SK-N-SH (cell line): ENCODE data around the gene EMX1. TPM values are rescaled to one million over a fixed set of nuclear protein-coding genes. Genes with fewer than 3 reads are reported as not detected.

Experiments used
- CTCF ChIA-PET: fragments of 300-600, 350-600 bp; formaldehyde crosslinking; extraction: SDS; loops from one replicate; lab custom pipeline; 2021; lab: Yijun Ruan, JAX
- POLR2A ChIA-PET: fragments of 350-600 bp; sonication (Branson Sonifier 250); formaldehyde crosslinking; extraction: SDS; loops from one replicate; lab custom pipeline; 2020; ENCODE audit warnings: antibody characterized with exemption, inconsistent platforms; lab: Yijun Ruan, JAX
- DNase-seq: peaks from one replicate; pipeline ENCODE4 v3.0.0; 2012
- H2AFZ ChIP-seq: fragments of 200-600 bp; sonication (generic); 2 replicates; pipeline ENCODE4 v1.8.1; 2016; ENCODE audit warnings: antibody characterized with exemption, mild to moderate bottlenecking, low read depth
- H3F3A ChIP-seq: fragments of 200-600 bp; sonication (generic); replicated peaks from 2 replicates; pipeline ENCODE3; 2016; ENCODE audit warnings: antibody characterized with exemption, mild to moderate bottlenecking; ENCODE audit not compliant: insufficient read depth
- H3K27ac ChIP-seq, 2 experiments: fragments of 200-500 bp in 1 of 2; fragments of 200-600 bp in 1 of 2; sonication (Bioruptor generic) in 1 of 2; sonication (generic), shearing (Covaris generic) in 1 of 2; 2 replicates each; pipeline versions ENCODE4 v1.5.1 to v1.6.1; 2014 to 2016; ENCODE audit warnings: low read depth in 2 of 2, inconsistent platforms in 1 of 2, low read length in 1 of 2, mild to moderate bottlenecking in 1 of 2, mixed read lengths in 1 of 2
- H3K27me3 ChIP-seq: fragments of 200-600 bp; sonication (generic), shearing (Covaris generic); 2 replicates; pipeline ENCODE4 v1.6.1; 2016; ENCODE audit warnings: mixed run types; ENCODE audit not compliant: insufficient read depth
- H3K36me3 ChIP-seq, 2 experiments: fragments of 200-500 bp in 1 of 2; fragments of 200-600 bp in 1 of 2; sonication (Bioruptor generic) in 1 of 2; sonication (generic) in 1 of 2; replicated peaks in 1 of 2; 2 replicates each; pipeline versions ENCODE3 to v1.5.1; 2014 to 2016; ENCODE audit warnings: low read length in 1 of 2, mild to moderate bottlenecking in 1 of 2; ENCODE audit not compliant: insufficient read depth in 2 of 2, control insufficient read depth in 1 of 2
- H3K4me1 ChIP-seq, 2 experiments: fragments of 200-500 bp in 1 of 2; fragments of 200-600 bp in 1 of 2; sonication (Bioruptor generic) in 1 of 2; sonication (generic), shearing (Covaris generic) in 1 of 2; 2 replicates each; pipeline versions ENCODE4 v1.5.1 to v1.6.1; 2014 to 2016; ENCODE audit warnings: low read depth in 1 of 2, low read length in 1 of 2, mixed run types in 1 of 2; ENCODE audit not compliant: insufficient read depth in 2 of 2, control insufficient read depth in 1 of 2
- H3K4me2 ChIP-seq: fragments of 200-600 bp; sonication (generic), shearing (Covaris generic); 2 replicates; pipeline ENCODE4 v1.6.1; 2017; ENCODE audit warnings: mixed run types
- H3K4me3 ChIP-seq, 2 experiments: fragments of 200-500 bp in 1 of 2; fragments of 200-600 bp in 1 of 2; sonication (Bioruptor generic) in 1 of 2; sonication (generic), shearing (Covaris generic) in 1 of 2; 2 replicates each; pipeline versions ENCODE4 v1.5.1 to v1.8.1; 2014 to 2016; ENCODE audit warnings: low read depth in 2 of 2, inconsistent platforms in 1 of 2, low read length in 1 of 2, mild to moderate bottlenecking in 1 of 2, mixed read lengths in 1 of 2, moderate library complexity in 1 of 2
- H3K79me2 ChIP-seq: fragments of 200-600 bp; sonication (generic); 2 replicates; pipeline ENCODE4 v1.8.1; 2017; ENCODE audit warnings: mild to moderate bottlenecking; ENCODE audit not compliant: insufficient read depth
- H3K9ac ChIP-seq: fragments of 200-600 bp; sonication (generic); 2 replicates; pipeline ENCODE4 v1.6.1; 2017; ENCODE audit warnings: mixed run types
- H3K9me2 ChIP-seq: fragments of 200-600 bp; sonication (generic); 2 replicates; pipeline ENCODE4 v1.6.1; 2017; ENCODE audit warnings: mixed run types
- H3K9me3 ChIP-seq: fragments of 200-600 bp; sonication (generic); 2 replicates; pipeline ENCODE4 v1.6.1; 2017; ENCODE audit warnings: mixed run types, mild to moderate bottlenecking, moderate library complexity
- H4K20me1 ChIP-seq: fragments of 200-600 bp; sonication (generic); 2 replicates; pipeline ENCODE4 v1.6.1; 2017; ENCODE audit warnings: mild to moderate bottlenecking, mixed run types; ENCODE audit not compliant: insufficient read depth
- CTCF ChIP-seq: fragments of 200-600 bp; sonication (generic); IDR thresholded peaks from 2 replicates; pipeline ENCODE4 v1.6.1; 2017; ENCODE audit warnings: antibody characterized with exemption, mild to moderate bottlenecking, moderate library complexity
- EP300 ChIP-seq, 2 experiments: IDR thresholded peaks; 2 replicates each; pipeline versions ENCODE4 v1.4.0 to v1.6.1; 2012; ENCODE audit warnings: borderline replicate concordance in 1 of 2, low read depth in 1 of 2, low read length in 1 of 2
- EZH2phosphoT487 ChIP-seq: fragments of 200-600 bp; sonication (generic); IDR thresholded peaks from 2 replicates; pipeline ENCODE4 v1.6.1; 2017; ENCODE audit warnings: low read depth, mixed run types, mild to moderate bottlenecking, antibody characterized with exemption, moderate library complexity, borderline replicate concordance
- FOXM1 ChIP-seq: IDR thresholded peaks from 2 replicates; pipeline ENCODE4 v1.4.0; 2012; ENCODE audit warnings: low read depth, mild to moderate bottlenecking
- GABPA ChIP-seq: IDR thresholded peaks from 2 replicates; pipeline ENCODE4 v1.4.0; 2012; ENCODE audit warnings: low read depth, mild to moderate bottlenecking
- GATA2 ChIP-seq: sonication (generic); formaldehyde crosslinking; IDR thresholded peaks from 2 replicates; pipeline ENCODE4 v1.5.0; 2020; ENCODE audit warnings: mild to moderate bottlenecking, missing genetic modification reagents
- IRF3 ChIP-seq: fragments of 150-350 bp; IDR thresholded peaks from 2 replicates; pipeline ENCODE4 v1.6.1; 2016; ENCODE audit warnings: mild to moderate bottlenecking, low read depth, low read length
- MEF2A ChIP-seq: IDR thresholded peaks from 2 replicates; pipeline ENCODE4 v1.4.0; 2012; ENCODE audit warnings: low read depth, borderline replicate concordance
- MXI1 ChIP-seq: IDR thresholded peaks from 2 replicates; pipeline ENCODE4 v1.6.1; 2012; ENCODE audit warnings: mild to moderate bottlenecking, low read depth, low read length, improper control_type of control experiment
- PBX3 ChIP-seq: IDR thresholded peaks from 2 replicates; pipeline ENCODE4; 2012
- RXRA ChIP-seq: IDR thresholded peaks from 2 replicates; pipeline ENCODE4 v1.4.0; 2012; ENCODE audit warnings: low read depth, mild to moderate bottlenecking, borderline replicate concordance
- SIN3A ChIP-seq: IDR thresholded peaks from 2 replicates; pipeline ENCODE4 v1.6.1; 2012; ENCODE audit warnings: low read depth, mild to moderate bottlenecking, low read length, moderate library complexity, borderline replicate concordance
- TEAD4 ChIP-seq: IDR thresholded peaks from 2 replicates; pipeline ENCODE4 v1.4.0; 2012; ENCODE audit warnings: mild to moderate bottlenecking, borderline replicate concordance; ENCODE audit not compliant: insufficient read depth
- USF1 ChIP-seq: IDR thresholded peaks from 2 replicates; pipeline ENCODE4 v1.4.0; 2012; ENCODE audit warnings: low read depth, borderline replicate concordance
- YY1 ChIP-seq: IDR thresholded peaks from 2 replicates; pipeline ENCODE4 v1.4.0; 2012; ENCODE audit warnings: low read depth, mild to moderate bottlenecking
- ZBTB33 ChIP-seq: IDR thresholded peaks from 2 replicates; pipeline ENCODE4 v1.4.0; 2012; ENCODE audit warnings: low read depth, borderline replicate concordance
- WGBS: methylation state at CpG from one replicate; pipeline ENCODE4 v1.1.6; 2017; ENCODE audit warnings: low lambda C conversion rate; 5-methylcytosine and 5-hydroxymethylcytosine counted together
- polyA plus RNA-seq, 3 experiments: library from polyadenylated mRNA; depleted of rRNA; stranded (reverse); fragments of >200 nt; gene quantifications; 2 replicates each; pipeline ENCODE4 v1.2.3, GENCODE V29; 2012

The EMX1 gene
- polyA plus RNA-seq, 1 of the 3 experiments (the other 2 are of a cell fraction) = not detected

GRCh38 chr2:72942881-72943418 is 25.6 kb downstream of the EMX1 start:
- DNase-seq = no peak
- Histone ChIP-seq H3K27me3 (no peaks in the 10 kb centered on the region), H3K79me2 (no peaks in the 10 kb centered on the region), H3K4me2 (no peak overlapping the region), H3K9me2 (no peaks in the 10 kb centered on the region), H3F3A (no peaks in the 10 kb centered on the region), H2AFZ (no peak overlapping the region), H3K27ac (no peak overlapping the region), H3K4me3 (no peak overlapping the region), H3K9me3 (no peaks in the 10 kb centered on the region), H3K4me1 (no peaks in the 10 kb centered on the region; a peak in 1 of 4 replicates), H3K36me3 (no peaks in the 10 kb centered on the region), H3K9ac (no peak overlapping the region), H4K20me1 (no peaks in the 10 kb centered on the region)
- ChIA-PET CTCF (interaction anchor here (1.0 to 4.1 kb wide), 5 partner anchors 15 to 82 kb away, joined by 3 to 13 read pairs (median 4); no protein-coding TSS in a partner anchor), POLR2A (no interaction called here)
- TF ChIP-seq CTCF (no peak), MEF2A (no peak), MXI1 (no peak), EZH2phosphoT487 (no peak), ZBTB33 (no peak), TEAD4 (no peak), USF1 (no peak), IRF3 (no peak), FOXM1 (no peak), RXRA (no peak), SIN3A (no peak), GATA2 (CRISPR knock-in tag) (no peak), EP300 (IDR thresholded peaks at IDR 0.05; ENCODE audit: borderline replicate concordance in 1 of 2, low read depth in 1 of 2, low read length in 1 of 2) (no peak), YY1 (no peak), GABPA (no peak), PBX3 (no peak)
- 94% methylated on average over 3 of the region's 8 CpGs for WGBS
